OCI-LY3 (cell line): ENCODE measurements around the gene ZSCAN25.

ENCODE experiments used
- EZH2phosphoT487 ChIP-seq: fragments of 200-600 bp; shearing (Covaris generic); IDR thresholded peaks from 2 replicates; pipeline ENCODE4 v1.6.1; 2018; ENCODE audit warnings: antibody characterized with exemption, mixed run types, low read depth
- TF ChIP-seq, protein P1 (sequence below): fragments of 200-600, 300-600 bp; sonication (generic); IDR thresholded peaks from 2 replicates; pipeline ENCODE4 v1.5.1; 2014; ENCODE audit warnings: antibody characterized with exemption, low read length, low read depth

DNA sequence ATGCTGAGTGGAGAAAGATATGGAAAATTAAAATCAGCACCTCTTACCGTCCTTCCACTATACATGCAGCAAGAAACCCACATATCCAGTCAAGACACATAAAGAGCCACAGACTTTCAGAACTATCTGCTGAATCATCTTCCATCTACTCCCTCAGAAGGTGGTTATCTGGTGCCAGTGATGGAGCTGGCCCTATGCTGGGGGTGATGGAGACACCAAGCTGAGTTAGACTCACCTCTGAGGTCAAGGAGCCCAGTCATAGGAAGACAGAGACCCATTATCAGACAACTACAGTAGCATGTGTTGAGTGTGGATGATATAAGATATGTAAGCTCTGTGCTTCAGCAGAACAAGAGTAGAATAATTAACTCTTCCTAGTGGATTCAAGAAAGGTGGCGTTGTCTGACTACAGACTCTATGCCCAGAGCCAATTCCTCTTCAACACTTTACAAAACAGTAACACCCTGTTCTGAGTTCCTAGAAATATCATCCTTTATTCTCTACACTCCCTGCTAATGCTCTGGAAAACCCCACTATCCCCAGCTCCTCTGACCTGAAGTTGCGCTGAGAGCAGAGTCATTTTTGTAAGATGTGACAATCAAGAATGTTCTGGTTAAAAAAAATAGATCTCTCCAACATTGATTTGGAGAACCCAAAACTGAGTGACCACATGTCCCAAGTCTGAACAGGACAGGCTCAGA lies 48.7 kb downstream of the ZSCAN25 start:
- TF ChIP-seq, protein P1, sequence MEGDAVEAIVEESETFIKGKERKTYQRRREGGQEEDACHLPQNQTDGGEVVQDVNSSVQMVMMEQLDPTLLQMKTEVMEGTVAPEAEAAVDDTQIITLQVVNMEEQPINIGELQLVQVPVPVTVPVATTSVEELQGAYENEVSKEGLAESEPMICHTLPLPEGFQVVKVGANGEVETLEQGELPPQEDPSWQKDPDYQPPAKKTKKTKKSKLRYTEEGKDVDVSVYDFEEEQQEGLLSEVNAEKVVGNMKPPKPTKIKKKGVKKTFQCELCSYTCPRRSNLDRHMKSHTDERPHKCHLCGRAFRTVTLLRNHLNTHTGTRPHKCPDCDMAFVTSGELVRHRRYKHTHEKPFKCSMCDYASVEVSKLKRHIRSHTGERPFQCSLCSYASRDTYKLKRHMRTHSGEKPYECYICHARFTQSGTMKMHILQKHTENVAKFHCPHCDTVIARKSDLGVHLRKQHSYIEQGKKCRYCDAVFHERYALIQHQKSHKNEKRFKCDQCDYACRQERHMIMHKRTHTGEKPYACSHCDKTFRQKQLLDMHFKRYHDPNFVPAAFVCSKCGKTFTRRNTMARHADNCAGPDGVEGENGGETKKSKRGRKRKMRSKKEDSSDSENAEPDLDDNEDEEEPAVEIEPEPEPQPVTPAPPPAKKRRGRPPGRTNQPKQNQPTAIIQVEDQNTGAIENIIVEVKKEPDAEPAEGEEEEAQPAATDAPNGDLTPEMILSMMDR = no peak
- no peak for TF ChIP-seq EZH2phosphoT487
